Ovary (tissue), 9 donors: ENCODE results near the gene RGS3. TPM values are rescaled to one million over a fixed set of nuclear protein-coding genes. Genes with fewer than 3 reads are reported as not detected.

Experiments
- DNase-seq, 5 donors: peaks; one replicate each; pipeline ENCODE4 v3.0.0-alpha.2; 2019 to 2020
- H3K27ac ChIP-seq, 2 donors: fragments of 200-600 bp; one replicate each; pipeline versions ENCODE4 v1.5.1 to v1.8.0; 2019 to 2022
- H3K27me3 ChIP-seq: fragments of 200-600 bp; one replicate; pipeline ENCODE4 v1.8.0; 2022
- H3K36me3 ChIP-seq: fragments of 200-600 bp; sonication (generic); one replicate; pipeline ENCODE4 v1.5.1; 2019
- H3K4me1 ChIP-seq: one replicate; pipeline ENCODE4 v1.8.1; 2013; ENCODE audit warnings: mild to moderate bottlenecking, moderate library complexity; ENCODE audit not compliant: insufficient read depth
- H3K4me3 ChIP-seq: fragments of 200-600 bp; sonication (generic); one replicate; pipeline ENCODE4 v1.5.1; 2017
- H3K9me3 ChIP-seq, 2 donors: fragments of 200-600 bp in 1 of 2; sonication (generic) in 1 of 2; one replicate each; pipeline versions ENCODE4 v1.5.1 to v1.8.1; 2013 to 2019; ENCODE audit warnings: mild to moderate bottlenecking in 1 of 2, moderate library complexity in 1 of 2
- CTCF ChIP-seq, 3 donors: fragments of 450-650 bp in 2 of 3; fragments of 200-600 bp in 1 of 3; IDR thresholded peaks; one replicate each; pipeline versions ENCODE4 v1.5.1 to v1.8.0; 2016 to 2022; ENCODE audit warnings: antibody characterized with exemption in 3 of 3, mild to moderate bottlenecking in 1 of 3
- EP300 ChIP-seq: sonication (generic); formaldehyde crosslinking; IDR thresholded peaks from one replicate; pipeline ENCODE4 v1.6.1; 2017; ENCODE audit warnings: antibody characterized with exemption
- POLR2A ChIP-seq: fragments of 450-650 bp; IDR thresholded peaks from one replicate; pipeline ENCODE4 v1.6.1; 2017; ENCODE audit warnings: antibody characterized with exemption, mild to moderate bottlenecking, moderate library complexity
- WGBS, 3 donors: extraction: QIAGEN DNeasy Blood & Tissue Kit in 1 of 3; methylation state at CpG; one replicate each; pipeline versions ENCODE4 v1.1.5 to v1.1.7; 2013 to 2017; 5-methylcytosine and 5-hydroxymethylcytosine counted together
- intact Hi-C, 4 donors: fragments of 100-400 bp; cut with DNase I; formaldehyde crosslinking; loops; one replicate each; pipeline versions ENCODE4 v1.11.0 to v1.15.1; 2022 to 2023
- polyA plus RNA-seq, 2 donors: library from polyadenylated mRNA; stranded (reverse); fragments of 200-250 nt in 1 of 2; fragments of 350-450 nt in 1 of 2; fragmentation: Illumina TruSeq in 1 of 2; extraction: RNeasy Lipid Tissue Mini Kit (QIAGEN cat#74804) in 1 of 2; gene quantifications; one replicate each; pipeline ENCODE4 v1.2.3, GENCODE V29; 2013 to 2014
- total RNA-seq, 7 donors: library from RNA; depleted of rRNA in 2 of 7; stranded (reverse); fragments of >200 nt in 2 of 7; fragmentation: NEBNext Ultra II Directional in 3 of 7; extraction: Animal tissue kit (Norgen Biotek cat#: 25700) in 3 of 7; gene quantifications; one replicate each; pipeline versions ENCODE4 v1.1.0 to v1.2.4, GENCODE V29; 2016 to 2023
- donor health status: DM: no; HTN: no; CAD: no; lungs with moderate emphysema.
- donor health status: DM: no; HTN: no; CAD: no.
- donor health status: Bipolar disorder and iron deficiency.
- donor health status: DM: yes; HTN: yes; CAD: no.
- donor health status: DM: no; HTN: no; CAD: no.
- donor health status: DM: yes; HTN: yes; CAD: no.

Gene RGS3
- total and polyA plus RNA-seq, 9 donors = 6.1 to 49.3 (median 15.4) TPM

- no peak overlapping the region for H3K4me3 ChIP-seq
- intact Hi-C loops = loop anchor here in 3 of 4 donors (5.0 to 10.0 kb wide), 2 partner anchors 137 to 310 kb away; partner anchors contain the start of genes CDC26 (in 2 of the 3) and PRPF4 (in 2 of the 3)
- no peaks in the 10 kb centered on the region for H3K36me3 ChIP-seq
- peaks cover 10% of the 10 kb centered on the region for H3K4me1 ChIP-seq
- 91 to 93% (median 93%) methylated on average over 5 of the region's 5 CpGs for WGBS, 3 donors
- TF ChIP-seq CTCF (IDR thresholded peaks at IDR 0.05) (no peak), POLR2A (no peak), EP300 (no peak)
- no peaks in the 10 kb centered on the region for H3K27me3 ChIP-seq
- no peak overlapping the region for H3K27ac ChIP-seq
- no peaks in the 10 kb centered on the region for H3K9me3 ChIP-seq
- no peak for DNase-seq
These were observed 121.0 kb downstream of the RGS3 start for GRCh38 chr9:113584428-113585084.

GRCh38 chr9:113585085-113585442, 121.5 kb downstream of the RGS3 start:
- Histone ChIP-seq H3K27me3 (no peaks in the 10 kb centered on the region), H3K27ac (no peak overlapping the region), H3K4me3 (no peak overlapping the region), H3K4me1 (peaks cover 9% of the 10 kb centered on the region), H3K36me3 (no peaks in the 10 kb centered on the region), H3K9me3 (no peaks in the 10 kb centered on the region)
- WGBS, 3 donors = 94 to 99% (median 99%) methylated on average over 4 of the region's 4 CpGs
- TF ChIP-seq CTCF (IDR thresholded peaks at IDR 0.05) (no peak), POLR2A (no peak), EP300 (no peak)
- intact Hi-C loops = loop anchor here in 3 of 4 donors (5.0 to 10.0 kb wide), 2 partner anchors 138 to 310 kb away; partner anchors contain the start of genes CDC26 (in 2 of the 3) and PRPF4 (in 2 of the 3)
- DNase-seq = no peak

- Histone ChIP-seq H3K9me3 (no peaks in the 10 kb centered on the region), H3K4me1 (peaks cover 9% of the 10 kb centered on the region), H3K27ac (no peak overlapping the region), H3K27me3 (no peaks in the 10 kb centered on the region), H3K36me3 (no peaks in the 10 kb centered on the region), H3K4me3 (no peak overlapping the region)
- TF ChIP-seq CTCF (IDR thresholded peaks at IDR 0.05) = no peak
- TF ChIP-seq POLR2A = no peak
- no peak for TF ChIP-seq EP300
- intact Hi-C loops = loop anchor here in 3 of 4 donors (5.0 to 10.0 kb wide), 2 partner anchors 138 to 311 kb away; partner anchors contain the start of genes CDC26 (in 2 of the 3) and PRPF4 (in 2 of the 3)
- DNase-seq = no peak
- WGBS, 3 donors = 97 to 100% (median 99%) methylated on average over 2 of the region's 2 CpGs
These were observed 122.0 kb downstream of the RGS3 start for GRCh38 chr9:113585555-113585954.

GRCh38 chr9:113587471-113588031, 124.0 kb downstream of the RGS3 start:
- no peak overlapping the region for H3K27ac ChIP-seq
- H3K27me3 ChIP-seq = no peaks in the 10 kb centered on the region
- intact Hi-C loops = loop anchor here (2.0 to 10.0 kb wide), 5 partner anchors 59 to 313 kb away; partner anchors contain the start of genes CDC26 (in 2 of the 4) and PRPF4 (in 2 of the 4)
- H3K9me3 ChIP-seq = no peaks in the 10 kb centered on the region
- no peak overlapping the region for H3K4me3 ChIP-seq
- DNase-seq = peak; percentile 48 to 76 (median 73)
- peaks cover 4% of the 10 kb centered on the region for H3K4me1 ChIP-seq
- TF ChIP-seq CTCF (IDR thresholded peaks at IDR 0.05) (peak in 2 of 3 donors; percentile 44 to 75), EP300 (no peak), POLR2A (no peak)
- H3K36me3 ChIP-seq = no peaks in the 10 kb centered on the region
- 55 to 73% (median 63%) methylated on average over 14 of the region's 14 CpGs for WGBS, 3 donors
